HepG2 (cell line): Measurements from ENCODE around the gene DPP3. TPM values are rescaled to one million over a fixed set of nuclear protein-coding genes. Genes with fewer than 3 reads are reported as not detected.

Experiments used
- ARNT ChIP-seq: fragments of 450-650 bp; IDR thresholded peaks from 2 replicates; pipeline ENCODE4 v1.6.1; 2017
- CAMTA2 ChIP-seq: sonication (generic); formaldehyde crosslinking; IDR thresholded peaks from 2 replicates; pipeline ENCODE4 v1.4.0; 2020; ENCODE audit warnings: mild to moderate bottlenecking, missing genetic modification reagents, borderline replicate concordance
- KLF11 ChIP-seq: IDR thresholded peaks from 2 replicates; pipeline ENCODE4 v1.6.1; 2016; ENCODE audit warnings: missing compliant biosample characterization
- NR2C2 ChIP-seq: sonication (generic); formaldehyde crosslinking; IDR thresholded peaks from 2 replicates; pipeline ENCODE4 v1.4.0; 2020; ENCODE audit warnings: missing genetic modification reagents, mild to moderate bottlenecking, moderate library complexity, borderline replicate concordance
- SATB2 ChIP-seq: sonication (generic); formaldehyde crosslinking; IDR thresholded peaks from 2 replicates; pipeline ENCODE4 v1.5.0; 2020; ENCODE audit warnings: missing genetic modification reagents
- SMYD3 ChIP-seq: sonication (generic); formaldehyde crosslinking; IDR thresholded peaks from 2 replicates; pipeline ENCODE4 v1.8.1; 2023; ENCODE audit warnings: mild to moderate bottlenecking, missing genetic modification reagents
- TCF7 ChIP-seq: sonication (generic); IDR thresholded peaks from 2 replicates; pipeline ENCODE4 v1.6.1; 2016; ENCODE audit warnings: antibody characterized with exemption, low read depth
- ZFP36 ChIP-seq: fragments of 150-350 bp; IDR thresholded peaks from 2 replicates; pipeline ENCODE4 v1.6.1; 2018; ENCODE audit warnings: borderline replicate concordance, low read length, low read depth; ENCODE audit not compliant: partially characterized antibody
- ZNF709 ChIP-seq: sonication (generic); formaldehyde crosslinking; IDR thresholded peaks from 2 replicates; pipeline ENCODE4 v1.5.0; 2020; ENCODE audit warnings: mild to moderate bottlenecking, missing genetic modification reagents
- ZNF772 ChIP-seq: sonication (generic); formaldehyde crosslinking; IDR thresholded peaks from 2 replicates; pipeline ENCODE4 v1.5.0; 2020; ENCODE audit warnings: mild to moderate bottlenecking, missing genetic modification reagents
- ZNF841 ChIP-seq: sonication (generic); formaldehyde crosslinking; IDR thresholded peaks from 2 replicates; pipeline ENCODE4 v1.8.1; 2023; ENCODE audit warnings: missing genetic modification reagents, borderline replicate concordance
- ZSCAN21 ChIP-seq: sonication (generic); formaldehyde crosslinking; IDR thresholded peaks from 2 replicates; pipeline ENCODE4 v1.8.0; 2022; ENCODE audit warnings: mild to moderate bottlenecking, missing genetic modification reagents, moderate library complexity, borderline replicate concordance
- ZSCAN9 ChIP-seq: IDR thresholded peaks from 2 replicates; pipeline ENCODE4 v1.6.1; 2016; ENCODE audit warnings: borderline replicate concordance
- ZZZ3 ChIP-seq: sonication (generic); formaldehyde crosslinking; IDR thresholded peaks from 2 replicates; pipeline ENCODE4 v1.4.0; 2020; ENCODE audit warnings: missing genetic modification reagents, mild to moderate bottlenecking, borderline replicate concordance
- polyA plus RNA-seq, 8 experiments: library from polyadenylated mRNA; depleted of rRNA in 3 of 8; stranded (reverse) in 7 of 8; unstranded in 1 of 8; fragments of >200 nt; fragmentation: Illumina TruSeq in 4 of 8; extraction: Trizol in 4 of 8; gene quantifications; 2 replicates each; pipeline versions ENCODE4 v1.2.1 to v1.2.3, GENCODE V29; 2011 to 2016; ENCODE audit warnings: low read depth in 4 of 8, missing spikeins in 1 of 8, mixed read lengths in 1 of 8; ENCODE audit not compliant: insufficient read depth in 1 of 8
- total RNA-seq, 5 experiments: library from RNA; depleted of rRNA; stranded (reverse); fragments of >200 nt; fragmentation: Illumina TruSeq; extraction: Trizol; gene quantifications; 2 replicates each; pipeline ENCODE4 v1.2.3, GENCODE V29; 2016; ENCODE audit warnings: low read depth in 1 of 5
- TF ChIP-seq, protein P1 (sequence below): IDR thresholded peaks from 2 replicates; pipeline ENCODE4 v1.6.1; 2016; ENCODE audit warnings: missing biosample characterization, missing genetic modification reagents, low read depth
- TF ChIP-seq, protein P2 (sequence below): sonication (generic); formaldehyde crosslinking; IDR thresholded peaks from 2 replicates; pipeline ENCODE4 v1.4.0; 2020; ENCODE audit warnings: missing genetic modification reagents
- TF ChIP-seq, protein P3 (sequence below): sonication (generic); formaldehyde crosslinking; conservative IDR thresholded peaks from 2 replicates; pipeline ENCODE4 v1.8.0; 2022; ENCODE audit warnings: mild to moderate bottlenecking, moderate library complexity, missing genetic modification reagents
- TF ChIP-seq, protein P4 (sequence below): sonication (generic); formaldehyde crosslinking; IDR thresholded peaks from 2 replicates; pipeline ENCODE4 v1.4.0; 2020; ENCODE audit warnings: low read depth, mild to moderate bottlenecking, missing genetic modification reagents
- TF ChIP-seq, protein P5 (sequence below): sonication (generic); formaldehyde crosslinking; IDR thresholded peaks from 2 replicates; pipeline ENCODE4 v1.5.0; 2020; ENCODE audit warnings: mild to moderate bottlenecking, missing genetic modification reagents

DPP3 gene
- total and polyA plus RNA-seq, 2 of the 13 experiments (the other 11 are each of a cell fraction or from before 2014, with no cell fraction given), result 38.4 to 59.8 TPM

DNA sequence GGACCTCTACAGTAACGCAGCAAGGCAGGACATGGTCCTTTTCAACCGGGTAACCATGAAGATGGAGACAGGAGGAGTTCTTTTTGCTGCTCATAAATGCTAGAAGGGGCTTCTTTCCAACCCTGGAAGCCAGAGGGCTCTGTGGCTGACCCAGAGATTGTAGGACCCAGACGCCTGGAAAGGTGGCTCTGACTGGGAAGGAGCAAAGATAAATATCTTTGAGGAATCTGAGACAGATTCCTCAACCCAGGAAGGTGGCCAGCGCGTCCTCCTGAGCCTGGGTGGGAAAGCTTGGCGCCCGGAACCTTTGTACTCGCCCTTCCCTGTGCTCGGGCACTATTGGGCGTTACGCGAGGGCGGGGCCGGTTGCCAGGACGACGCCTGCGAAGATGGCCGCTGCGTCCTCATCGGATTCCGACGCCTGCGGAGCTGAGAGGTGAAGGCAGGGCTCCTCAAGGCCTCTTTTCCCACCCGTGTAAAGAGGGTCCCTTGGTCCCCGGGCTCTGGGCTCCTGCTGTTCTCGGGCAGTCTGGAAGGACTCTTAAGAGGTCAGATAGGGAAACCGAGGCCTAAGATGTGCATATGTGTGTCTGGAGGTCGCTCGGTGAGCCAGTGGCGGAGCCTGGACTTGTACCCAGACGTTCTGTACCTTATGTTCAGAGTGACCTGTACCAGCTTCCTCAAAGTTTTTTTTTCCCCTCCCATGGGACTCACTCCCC lies 30.2 kb downstream of the DPP3 start, which contains the start of gene BBS1 (continued):
- 0 out of 2 replicates have a peak, but pooled peaks have one; percentile 63 for TF ChIP-seq SATB2 (CRISPR knock-in tag)
- TF ChIP-seq SMYD3 (CRISPR knock-in tag), result no peak
- TF ChIP-seq ZSCAN9 (CRISPR knock-in tag), result no peak
- TF ChIP-seq CAMTA2 (CRISPR knock-in tag), result no peak
- TF ChIP-seq ZSCAN21 (CRISPR knock-in tag), result peak; percentile 83; the same call in 1 of the 2 replicates
- no peak for TF ChIP-seq ZNF709 (CRISPR knock-in tag)
- TF ChIP-seq, protein P1, sequence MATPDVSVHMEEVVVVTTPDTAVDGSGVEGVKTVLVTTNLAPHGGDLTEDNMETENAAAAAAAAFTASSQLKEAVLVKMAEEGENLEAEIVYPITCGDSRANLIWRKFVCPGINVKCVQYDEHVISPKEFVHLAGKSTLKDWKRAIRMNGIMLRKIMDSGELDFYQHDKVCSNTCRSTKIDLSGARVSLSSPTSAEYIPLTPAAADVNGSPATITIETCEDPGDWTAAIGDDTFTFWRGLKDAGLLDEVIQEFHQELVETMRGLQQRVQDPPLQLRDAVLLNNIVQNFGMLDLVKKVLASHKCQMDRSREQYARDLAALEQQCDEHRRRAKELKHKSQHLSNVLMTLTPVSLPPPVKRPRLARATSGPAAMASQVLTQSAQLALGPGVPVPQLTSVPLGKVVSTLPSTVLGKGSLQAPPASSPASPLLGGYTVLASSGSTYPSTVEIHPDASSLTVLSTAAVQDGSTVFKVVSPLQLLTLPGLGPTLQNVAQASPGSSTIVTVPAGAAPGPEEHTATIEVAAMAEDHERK (CRISPR knock-in tag), result no peak
- peak; percentile 62; the same call in 1 of the 2 replicates for TF ChIP-seq ZNF772 (CRISPR knock-in tag)
- TF ChIP-seq ARNT, result no peak
- no peak for TF ChIP-seq TCF7
- TF ChIP-seq ZNF841 (CRISPR knock-in tag), result no peak
- no peak for TF ChIP-seq ZFP36
- TF ChIP-seq, protein P2, sequence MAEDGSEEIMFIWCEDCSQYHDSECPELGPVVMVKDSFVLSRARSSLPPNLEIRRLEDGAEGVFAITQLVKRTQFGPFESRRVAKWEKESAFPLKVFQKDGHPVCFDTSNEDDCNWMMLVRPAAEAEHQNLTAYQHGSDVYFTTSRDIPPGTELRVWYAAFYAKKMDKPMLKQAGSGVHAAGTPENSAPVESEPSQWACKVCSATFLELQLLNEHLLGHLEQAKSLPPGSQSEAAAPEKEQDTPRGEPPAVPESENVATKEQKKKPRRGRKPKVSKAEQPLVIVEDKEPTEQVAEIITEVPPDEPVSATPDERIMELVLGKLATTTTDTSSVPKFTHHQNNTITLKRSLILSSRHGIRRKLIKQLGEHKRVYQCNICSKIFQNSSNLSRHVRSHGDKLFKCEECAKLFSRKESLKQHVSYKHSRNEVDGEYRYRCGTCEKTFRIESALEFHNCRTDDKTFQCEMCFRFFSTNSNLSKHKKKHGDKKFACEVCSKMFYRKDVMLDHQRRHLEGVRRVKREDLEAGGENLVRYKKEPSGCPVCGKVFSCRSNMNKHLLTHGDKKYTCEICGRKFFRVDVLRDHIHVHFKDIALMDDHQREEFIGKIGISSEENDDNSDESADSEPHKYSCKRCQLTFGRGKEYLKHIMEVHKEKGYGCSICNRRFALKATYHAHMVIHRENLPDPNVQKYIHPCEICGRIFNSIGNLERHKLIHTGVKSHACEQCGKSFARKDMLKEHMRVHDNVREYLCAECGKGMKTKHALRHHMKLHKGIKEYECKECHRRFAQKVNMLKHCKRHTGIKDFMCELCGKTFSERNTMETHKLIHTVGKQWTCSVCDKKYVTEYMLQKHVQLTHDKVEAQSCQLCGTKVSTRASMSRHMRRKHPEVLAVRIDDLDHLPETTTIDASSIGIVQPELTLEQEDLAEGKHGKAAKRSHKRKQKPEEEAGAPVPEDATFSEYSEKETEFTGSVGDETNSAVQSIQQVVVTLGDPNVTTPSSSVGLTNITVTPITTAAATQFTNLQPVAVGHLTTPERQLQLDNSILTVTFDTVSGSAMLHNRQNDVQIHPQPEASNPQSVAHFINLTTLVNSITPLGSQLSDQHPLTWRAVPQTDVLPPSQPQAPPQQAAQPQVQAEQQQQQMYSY, result no peak
- no peak for TF ChIP-seq ZZZ3 (CRISPR knock-in tag)
- TF ChIP-seq, protein P3, sequence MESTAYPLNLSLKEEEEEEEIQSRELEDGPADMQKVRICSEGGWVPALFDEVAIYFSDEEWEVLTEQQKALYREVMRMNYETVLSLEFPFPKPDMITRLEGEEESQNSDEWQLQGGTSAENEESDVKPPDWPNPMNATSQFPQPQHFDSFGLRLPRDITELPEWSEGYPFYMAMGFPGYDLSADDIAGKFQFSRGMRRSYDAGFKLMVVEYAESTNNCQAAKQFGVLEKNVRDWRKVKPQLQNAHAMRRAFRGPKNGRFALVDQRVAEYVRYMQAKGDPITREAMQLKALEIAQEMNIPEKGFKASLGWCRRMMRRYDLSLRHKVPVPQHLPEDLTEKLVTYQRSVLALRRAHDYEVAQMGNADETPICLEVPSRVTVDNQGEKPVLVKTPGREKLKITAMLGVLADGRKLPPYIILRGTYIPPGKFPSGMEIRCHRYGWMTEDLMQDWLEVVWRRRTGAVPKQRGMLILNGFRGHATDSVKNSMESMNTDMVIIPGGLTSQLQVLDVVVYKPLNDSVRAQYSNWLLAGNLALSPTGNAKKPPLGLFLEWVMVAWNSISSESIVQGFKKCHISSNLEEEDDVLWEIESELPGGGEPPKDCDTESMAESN, result peak; percentile 63; the same call in 1 of the 2 replicates
- TF ChIP-seq, protein P4, sequence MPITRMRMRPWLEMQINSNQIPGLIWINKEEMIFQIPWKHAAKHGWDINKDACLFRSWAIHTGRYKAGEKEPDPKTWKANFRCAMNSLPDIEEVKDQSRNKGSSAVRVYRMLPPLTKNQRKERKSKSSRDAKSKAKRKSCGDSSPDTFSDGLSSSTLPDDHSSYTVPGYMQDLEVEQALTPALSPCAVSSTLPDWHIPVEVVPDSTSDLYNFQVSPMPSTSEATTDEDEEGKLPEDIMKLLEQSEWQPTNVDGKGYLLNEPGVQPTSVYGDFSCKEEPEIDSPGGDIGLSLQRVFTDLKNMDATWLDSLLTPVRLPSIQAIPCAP (CRISPR knock-in tag), result no peak
- TF ChIP-seq, protein P5, sequence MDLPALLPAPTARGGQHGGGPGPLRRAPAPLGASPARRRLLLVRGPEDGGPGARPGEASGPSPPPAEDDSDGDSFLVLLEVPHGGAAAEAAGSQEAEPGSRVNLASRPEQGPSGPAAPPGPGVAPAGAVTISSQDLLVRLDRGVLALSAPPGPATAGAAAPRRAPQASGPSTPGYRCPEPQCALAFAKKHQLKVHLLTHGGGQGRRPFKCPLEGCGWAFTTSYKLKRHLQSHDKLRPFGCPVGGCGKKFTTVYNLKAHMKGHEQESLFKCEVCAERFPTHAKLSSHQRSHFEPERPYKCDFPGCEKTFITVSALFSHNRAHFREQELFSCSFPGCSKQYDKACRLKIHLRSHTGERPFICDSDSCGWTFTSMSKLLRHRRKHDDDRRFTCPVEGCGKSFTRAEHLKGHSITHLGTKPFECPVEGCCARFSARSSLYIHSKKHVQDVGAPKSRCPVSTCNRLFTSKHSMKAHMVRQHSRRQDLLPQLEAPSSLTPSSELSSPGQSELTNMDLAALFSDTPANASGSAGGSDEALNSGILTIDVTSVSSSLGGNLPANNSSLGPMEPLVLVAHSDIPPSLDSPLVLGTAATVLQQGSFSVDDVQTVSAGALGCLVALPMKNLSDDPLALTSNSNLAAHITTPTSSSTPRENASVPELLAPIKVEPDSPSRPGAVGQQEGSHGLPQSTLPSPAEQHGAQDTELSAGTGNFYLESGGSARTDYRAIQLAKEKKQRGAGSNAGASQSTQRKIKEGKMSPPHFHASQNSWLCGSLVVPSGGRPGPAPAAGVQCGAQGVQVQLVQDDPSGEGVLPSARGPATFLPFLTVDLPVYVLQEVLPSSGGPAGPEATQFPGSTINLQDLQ (CRISPR knock-in tag), result no peak
- TF ChIP-seq KLF11 (CRISPR knock-in tag), result no peak
- TF ChIP-seq NR2C2, result peak; percentile 54; the same call in 1 of the 2 replicates
